ENCODE measurements around the gene SCFD1. TPM values are rescaled to one million over a fixed set of nuclear protein-coding genes. Genes with fewer than 3 reads are reported as not detected.

SCFD1 gene
- total and polyA plus RNA-seq, 3 donors from 2014 or later = 43.3 to 74.6 (median 63.3) TPM

GRCh38 chr14:30691751-30692398 is 69.8 kb downstream of the SCFD1 start:
- intact Hi-C loops (cut with DNase I; ENCODE audit: low total_unique reads) = no loop called here
- no peaks in the 10 kb centered on the region for H3K4me1 ChIP-seq
- DNase-seq = no peak
- H3K9me3 ChIP-seq = no peaks in the 10 kb centered on the region
- H3K27ac ChIP-seq = no peak overlapping the region
- no peak overlapping the region for H3K4me3 ChIP-seq
- H3K36me3 ChIP-seq (ENCODE audit: low read depth, missing control alignments) = no peaks in the 10 kb centered on the region
- TF ChIP-seq CTCF (IDR thresholded peaks at IDR 0.05) = no peak
- no peak for TF ChIP-seq POLR2A (IDR thresholded peaks at IDR 0.05)
- no peaks in the 10 kb centered on the region for H3K27me3 ChIP-seq
- 94 to 96% methylated on average over 5 of the region's 5 CpGs for WGBS, 2 donors

GRCh38 chr14:30692669-30693068 is 70.5 kb downstream of the SCFD1 start:
- intact Hi-C loops (cut with DNase I; ENCODE audit: low total_unique reads) = no loop called here
- Histone ChIP-seq H3K9me3 (no peaks in the 10 kb centered on the region), H3K4me3 (no peak overlapping the region), H3K4me1 (no peaks in the 10 kb centered on the region), H3K27ac (no peak overlapping the region), H3K36me3 (ENCODE audit: low read depth, missing control alignments) (no peaks in the 10 kb centered on the region), H3K27me3 (no peaks in the 10 kb centered on the region)
- no peak for TF ChIP-seq CTCF (IDR thresholded peaks at IDR 0.05)
- no peak for TF ChIP-seq POLR2A (IDR thresholded peaks at IDR 0.05)
- 77 to 89% methylated on average over 1 of the region's 1 CpG for WGBS, 2 donors
- DNase-seq = no peak

GRCh38 chr14:30698463-30698862 is 76.3 kb downstream of the SCFD1 start:
- Histone ChIP-seq H3K27ac (no peak overlapping the region), H3K9me3 (no peaks in the 10 kb centered on the region), H3K27me3 (no peaks in the 10 kb centered on the region), H3K4me1 (no peaks in the 10 kb centered on the region), H3K36me3 (ENCODE audit: low read depth, missing control alignments) (no peaks in the 10 kb centered on the region), H3K4me3 (no peak overlapping the region)
- 91 to 94% methylated on average over 5 of the region's 5 CpGs for WGBS, 2 donors
- TF ChIP-seq POLR2A (IDR thresholded peaks at IDR 0.05) (no peak), CTCF (IDR thresholded peaks at IDR 0.05) (no peak)
- intact Hi-C loops (cut with DNase I; ENCODE audit: low total_unique reads) = no loop called here
- DNase-seq = no peak

GRCh38 chr14:30706704-30707103 is 84.6 kb downstream of the SCFD1 start:
- no peak for DNase-seq
- Histone ChIP-seq H3K36me3 (ENCODE audit: low read depth, missing control alignments) (no peaks in the 10 kb centered on the region), H3K9me3 (no peaks in the 10 kb centered on the region), H3K27me3 (no peaks in the 10 kb centered on the region), H3K27ac (no peak overlapping the region), H3K4me3 (no peak overlapping the region), H3K4me1 (no peaks in the 10 kb centered on the region)
- intact Hi-C loops (cut with DNase I; ENCODE audit: low total_unique reads) = no loop called here
- WGBS, 2 donors = 69 to 97% methylated on average over 2 of the region's 2 CpGs
- TF ChIP-seq CTCF (IDR thresholded peaks at IDR 0.05) (no peak), POLR2A (IDR thresholded peaks at IDR 0.05) (no peak)

- intact Hi-C loops (cut with DNase I; ENCODE audit: low total_unique reads) = no loop called here
Observed at GRCh38 chr14:30708157-30708556, 86.0 kb downstream of the SCFD1 start.

More at GRCh38 chr14:30708157-30708556, 86.0 kb downstream of the SCFD1 start:
- WGBS, 2 donors = 86 to 92% methylated on average over 2 of the region's 2 CpGs
- no peak overlapping the region for H3K4me3 ChIP-seq
- H3K9me3 ChIP-seq = no peaks in the 10 kb centered on the region
- H3K27ac ChIP-seq = no peak overlapping the region
- TF ChIP-seq CTCF (IDR thresholded peaks at IDR 0.05) (no peak), POLR2A (IDR thresholded peaks at IDR 0.05) (no peak)
- H3K4me1 ChIP-seq = no peaks in the 10 kb centered on the region
- H3K27me3 ChIP-seq = no peaks in the 10 kb centered on the region
- DNase-seq = no peak
- no peaks in the 10 kb centered on the region for H3K36me3 ChIP-seq (ENCODE audit: low read depth, missing control alignments)
